Measurements from ENCODE around the gene KLKB1.

- TF ChIP-seq CTCF (IDR thresholded peaks at IDR 0.05) = no peak
- TF ChIP-seq POLR2A (IDR thresholded peaks at IDR 0.05) = no peak
Observed at GRCh38 chr4:186188107-186188506, 39.2 kb upstream of the KLKB1 start.
